Caki2 (cell line): ENCODE measurements around the gene BCL2L1. TPM values are rescaled to one million over a fixed set of nuclear protein-coding genes. Genes with fewer than 3 reads are reported as not detected.

ENCODE experiments used
- DNase-seq: peaks from one replicate; pipeline ENCODE4 v3.0.0-alpha.2; 2015; ENCODE audit warnings: low read depth
- in situ Hi-C: cut with HindIII; loops from 2 replicates; pipeline ENCODE4 v1.10.0; 2016; ENCODE audit warnings: low sequenced_read_pairs, low pct_unique_long_range_greater_than_20kb, mixed read lengths
- total RNA-seq: library from RNA; depleted of rRNA; stranded (reverse); fragments of >200 nt; shearing (Covaris generic); gene quantifications from 2 replicates; pipeline ENCODE4 v1.2.3, GENCODE V29; 2014; ENCODE audit warnings: low replicate concordance

The BCL2L1 gene
- total RNA-seq, 1 experiment from 2014 or later, result 256 TPM

DNA sequence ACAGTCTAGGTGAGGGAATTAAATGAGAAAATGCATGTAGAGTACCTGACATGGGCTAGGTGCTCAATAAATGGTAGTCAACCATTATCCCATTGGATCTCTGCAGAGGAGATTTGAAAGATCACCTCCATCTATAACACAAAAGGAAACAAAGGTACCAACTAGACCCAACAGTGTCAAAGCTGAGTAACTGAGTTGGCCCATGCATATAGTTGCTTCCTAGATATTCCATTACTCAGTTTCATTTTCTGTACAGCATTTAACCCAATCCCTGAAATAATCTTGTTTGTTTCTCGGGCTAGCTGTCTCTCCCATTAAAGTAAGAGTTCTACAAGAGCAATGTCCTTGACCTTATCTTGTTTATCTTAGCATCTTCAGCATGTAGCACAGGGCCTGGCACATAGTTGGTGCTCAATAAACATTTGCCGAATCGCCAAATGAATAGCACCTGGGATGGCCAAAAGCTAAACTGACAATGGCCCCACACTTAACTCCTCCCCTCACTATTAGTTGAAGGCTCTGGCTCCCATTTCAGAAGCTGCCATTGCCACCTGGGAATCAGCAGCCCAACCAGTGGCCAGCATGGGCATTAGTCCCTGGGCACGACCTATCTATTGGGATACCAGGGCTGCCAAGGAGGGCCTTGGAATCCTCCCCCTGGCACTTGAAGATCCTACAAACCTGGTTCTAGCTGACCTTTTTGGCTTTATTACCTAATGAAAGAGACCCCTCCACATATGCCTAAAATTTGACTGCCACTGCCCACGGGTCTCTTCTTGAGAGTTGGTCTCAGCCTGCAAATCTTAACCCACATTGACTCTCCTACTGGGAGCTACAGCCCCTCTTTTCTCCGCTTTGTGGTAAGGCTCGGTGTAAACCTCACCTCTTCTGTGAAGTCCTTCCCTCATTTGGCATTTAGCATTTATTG lies 22.6 kb downstream of the BCL2L1 start:
- no peak for DNase-seq
- in situ Hi-C loops, result no loop called here

DNA sequence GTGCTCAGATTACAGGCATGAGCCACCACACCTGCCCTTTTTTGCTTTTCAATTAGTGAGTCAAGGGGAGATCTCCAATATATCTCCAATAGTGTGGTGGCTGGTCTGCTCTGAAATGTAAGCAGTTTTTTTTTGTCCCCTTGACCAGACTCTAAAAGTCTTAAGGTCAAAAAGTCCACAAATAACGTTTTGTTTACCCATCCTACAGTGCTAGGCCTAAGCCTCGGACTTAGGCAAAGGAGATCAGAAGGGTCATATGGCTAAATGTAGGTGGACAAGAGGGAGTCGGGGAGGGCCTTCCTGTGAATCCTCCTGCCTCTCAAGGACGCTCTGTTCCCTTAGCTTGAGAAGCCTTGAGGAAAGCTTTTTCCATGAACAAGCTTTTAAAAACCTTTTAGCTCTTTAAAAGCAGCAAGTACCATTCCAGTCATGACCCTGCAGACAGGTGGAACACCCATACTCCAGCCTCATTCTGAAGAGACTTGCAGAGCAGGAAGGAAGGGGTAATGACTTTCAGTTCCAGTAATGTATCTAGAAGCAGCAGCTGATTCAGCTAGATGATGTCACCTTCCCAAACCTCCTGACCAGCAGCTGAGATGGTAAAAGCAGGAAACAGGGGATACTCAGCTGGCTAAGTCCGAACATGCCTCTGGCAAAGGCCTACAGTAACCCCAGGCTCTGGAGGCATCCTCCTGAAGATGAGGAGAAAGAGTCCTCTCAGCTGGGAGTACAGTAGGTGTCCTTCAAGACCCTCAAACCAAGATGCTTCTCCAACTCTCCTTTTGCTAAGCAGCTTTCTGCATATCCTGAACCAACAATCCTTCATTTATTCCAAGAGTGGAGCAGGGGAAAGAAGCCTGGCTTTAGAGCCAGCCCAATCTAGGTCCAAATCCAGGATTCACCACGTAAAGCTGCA lies 23.6 kb downstream of the BCL2L1 start:
- in situ Hi-C loops, result no loop called here
- DNase-seq, result peak; percentile 86

DNA sequence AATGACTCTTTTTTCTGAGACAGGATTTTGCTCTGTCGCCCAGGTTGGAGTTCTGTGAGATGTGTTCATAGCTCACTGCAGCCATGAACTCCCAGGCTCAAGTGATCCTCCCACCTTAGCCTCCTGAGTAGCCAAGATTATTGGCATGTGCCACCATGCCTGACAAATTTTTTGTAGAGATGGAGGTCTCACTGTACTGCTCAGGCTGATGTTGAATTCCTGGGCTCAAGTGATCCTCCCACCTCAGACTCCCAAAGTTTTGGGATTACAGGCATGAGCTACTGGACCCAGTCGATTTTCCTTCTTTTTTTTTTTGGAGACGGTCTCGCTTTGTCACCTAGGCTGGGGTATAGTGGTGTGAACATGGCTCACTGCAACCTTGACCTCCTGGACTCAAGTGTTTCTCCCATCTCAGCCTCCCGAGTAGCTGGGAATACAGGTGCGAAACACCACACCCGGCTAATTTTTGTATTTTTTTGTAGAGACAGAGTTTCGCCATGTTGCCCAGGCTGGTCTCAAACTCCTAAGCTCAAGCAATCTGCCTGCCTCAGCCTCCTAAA lies 24.3 kb downstream of the BCL2L1 start:
- DNase-seq, result no peak
- in situ Hi-C loops, result no loop called here

DNA sequence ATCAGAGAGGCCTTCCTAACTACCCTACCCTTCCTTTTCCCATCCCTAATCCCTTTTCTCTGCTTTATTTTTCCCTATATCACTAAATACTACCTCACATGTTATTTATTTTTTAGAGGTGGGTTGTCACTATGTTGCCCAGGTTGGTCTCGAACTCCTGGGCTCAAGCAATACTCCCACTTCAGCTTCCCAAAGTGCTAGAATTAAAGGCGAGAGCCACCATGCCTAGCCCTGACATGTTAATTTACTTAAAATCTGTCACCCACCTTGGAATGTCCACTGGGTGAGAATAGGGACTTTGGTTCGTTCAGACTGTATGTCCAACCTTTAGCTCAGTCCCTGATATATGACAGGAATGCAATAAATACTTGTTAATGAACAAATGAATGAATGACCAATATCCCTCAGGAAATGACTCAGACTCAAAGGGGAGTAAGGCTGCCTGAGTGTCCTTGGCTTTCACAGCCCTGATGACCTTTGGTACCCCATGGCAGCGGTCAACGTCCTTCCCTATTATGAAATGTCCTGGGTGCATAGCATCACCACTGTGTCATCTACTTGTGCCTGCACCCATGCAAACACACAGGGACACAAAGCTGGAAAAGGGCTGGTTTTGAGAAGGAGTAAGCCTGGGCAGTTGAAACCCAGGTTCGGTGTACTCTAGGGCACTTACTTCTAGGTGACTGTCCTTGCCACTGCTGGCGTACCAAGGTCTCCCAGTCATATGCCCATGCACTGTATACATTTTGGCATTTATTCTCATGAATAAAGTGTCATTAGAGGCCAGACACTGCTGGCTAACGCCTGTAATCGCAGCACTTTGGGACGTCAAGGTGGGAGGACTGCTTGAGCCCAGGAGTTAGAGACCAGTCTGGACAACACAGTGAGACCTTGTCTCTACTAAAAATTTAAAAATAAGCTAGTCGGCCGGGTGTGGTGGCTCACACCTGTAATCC lies 26.5 kb downstream of the BCL2L1 start:
- in situ Hi-C loops, result no loop called here
- peak; percentile 93 for DNase-seq

DNA sequence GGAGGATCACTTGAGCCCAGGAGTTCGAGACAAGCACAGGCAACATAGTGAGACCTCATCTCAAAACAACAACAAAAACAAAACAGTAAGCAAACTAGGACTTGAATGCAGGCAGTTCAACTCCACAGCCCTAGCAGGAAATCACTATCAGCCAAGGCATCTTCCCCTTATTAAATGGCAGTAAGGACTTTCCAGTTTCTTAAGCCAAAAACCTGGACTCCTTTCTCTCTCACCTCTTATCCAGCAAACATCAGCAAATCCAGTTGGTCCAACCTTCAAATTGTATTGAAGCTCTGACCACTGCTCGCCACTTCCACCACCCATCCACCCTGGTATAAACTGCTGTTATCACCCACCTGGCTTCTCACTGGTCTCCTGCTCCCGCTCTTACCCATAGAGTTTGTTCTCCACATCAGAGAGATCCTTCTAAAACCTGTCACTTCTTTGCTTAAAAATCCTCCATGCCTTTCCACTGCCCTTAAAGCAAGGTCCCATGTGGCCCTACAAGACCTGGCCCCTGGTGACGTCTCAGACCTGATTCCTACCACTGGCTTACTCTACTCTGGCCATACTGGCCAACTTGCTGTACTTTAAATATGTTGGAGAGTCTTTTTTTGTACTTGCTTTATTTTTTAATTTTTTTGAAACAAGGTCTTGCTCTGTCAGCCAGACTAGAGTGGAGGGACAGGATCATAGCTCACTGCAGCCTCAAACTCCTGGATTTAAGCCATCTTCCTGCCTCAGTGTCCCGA lies 27.6 kb downstream of the BCL2L1 start:
- in situ Hi-C loops, result no loop called here
- DNase-seq, result no peak

DNA sequence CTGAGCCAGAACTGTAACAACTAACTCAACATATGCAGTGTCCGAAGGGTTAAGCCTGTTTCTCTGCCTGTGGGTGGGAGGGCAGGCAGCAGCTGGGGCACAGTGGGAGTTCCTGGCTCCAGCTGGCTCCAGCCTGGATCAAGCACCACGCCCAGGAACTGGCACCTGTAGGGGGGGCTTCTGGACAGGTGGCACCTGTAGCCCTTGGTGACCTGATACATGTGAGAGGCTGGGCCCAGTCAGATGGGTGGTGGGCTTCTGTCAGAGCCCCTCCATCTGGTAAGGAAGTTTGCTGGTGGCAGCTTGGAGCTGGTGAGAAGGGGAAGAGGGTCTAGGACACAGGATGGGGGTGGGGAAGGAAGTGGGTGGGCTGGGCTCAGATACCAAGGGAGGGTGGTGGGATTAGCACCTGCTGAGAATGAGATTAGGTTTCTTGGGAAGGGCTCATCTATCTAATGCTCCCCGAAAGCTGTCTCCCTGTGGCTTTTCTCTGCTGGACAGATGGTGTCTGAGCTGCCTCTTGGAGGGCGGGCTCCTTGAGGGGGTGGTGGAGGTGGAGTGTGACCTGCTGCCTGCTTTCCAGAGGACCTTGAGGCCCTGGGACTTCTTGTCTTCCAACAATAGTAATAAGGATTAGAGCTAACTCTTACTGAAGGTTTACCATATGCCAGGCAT lies 28.5 kb downstream of the BCL2L1 start:
- no peak for DNase-seq
- in situ Hi-C loops, result no loop called here

DNA sequence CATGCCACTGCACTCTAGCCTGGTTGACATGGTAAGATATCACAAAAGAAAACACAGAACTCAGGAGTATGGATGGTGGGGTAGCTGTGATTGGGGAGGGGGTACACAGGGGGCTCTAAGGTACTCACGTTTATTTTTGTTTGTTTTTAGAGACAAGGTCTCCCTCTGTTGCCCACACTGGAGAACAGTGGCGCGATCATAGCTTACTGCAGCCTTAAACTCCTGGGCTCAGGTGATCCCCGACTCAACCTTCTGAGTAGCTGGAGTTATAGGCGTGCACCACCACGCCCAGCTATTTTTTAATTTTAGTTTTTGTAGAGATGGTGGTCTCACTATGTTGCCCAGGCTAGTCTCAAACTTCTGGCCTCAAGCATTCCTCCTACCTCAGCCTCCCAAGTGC lies 29.3 kb downstream of the BCL2L1 start:
- in situ Hi-C loops, result no loop called here
- no peak for DNase-seq

DNA sequence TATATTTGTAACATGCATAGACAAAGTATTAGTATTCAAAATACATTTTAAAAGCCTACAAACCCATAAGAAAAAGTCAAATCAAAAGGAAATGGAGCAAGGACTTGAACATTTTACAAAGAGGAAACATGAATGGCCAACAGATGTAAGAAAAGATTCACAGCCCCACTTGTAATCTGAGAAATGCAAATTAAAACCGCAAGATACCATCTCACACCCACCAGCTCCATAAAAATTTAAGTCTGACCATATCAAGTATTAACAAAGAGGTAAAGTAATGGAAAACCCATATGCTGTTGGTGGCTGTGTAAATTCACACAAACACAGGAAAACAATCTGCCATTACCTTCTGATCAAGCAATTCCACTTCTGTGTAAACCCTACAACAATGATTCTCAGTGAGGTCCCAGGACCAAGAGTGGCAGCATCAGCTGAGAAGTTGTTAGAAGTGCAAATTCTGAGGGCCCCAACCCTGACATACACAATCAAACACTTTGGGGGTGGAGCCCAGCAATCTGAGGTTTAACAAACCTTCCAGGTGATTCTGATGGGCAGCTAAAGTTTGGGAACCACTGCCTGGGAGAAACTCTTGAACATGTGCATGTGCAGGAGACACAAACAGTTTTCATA lies 30.9 kb downstream of the BCL2L1 start:
- DNase-seq, result no peak
- in situ Hi-C loops, result no loop called here

DNA sequence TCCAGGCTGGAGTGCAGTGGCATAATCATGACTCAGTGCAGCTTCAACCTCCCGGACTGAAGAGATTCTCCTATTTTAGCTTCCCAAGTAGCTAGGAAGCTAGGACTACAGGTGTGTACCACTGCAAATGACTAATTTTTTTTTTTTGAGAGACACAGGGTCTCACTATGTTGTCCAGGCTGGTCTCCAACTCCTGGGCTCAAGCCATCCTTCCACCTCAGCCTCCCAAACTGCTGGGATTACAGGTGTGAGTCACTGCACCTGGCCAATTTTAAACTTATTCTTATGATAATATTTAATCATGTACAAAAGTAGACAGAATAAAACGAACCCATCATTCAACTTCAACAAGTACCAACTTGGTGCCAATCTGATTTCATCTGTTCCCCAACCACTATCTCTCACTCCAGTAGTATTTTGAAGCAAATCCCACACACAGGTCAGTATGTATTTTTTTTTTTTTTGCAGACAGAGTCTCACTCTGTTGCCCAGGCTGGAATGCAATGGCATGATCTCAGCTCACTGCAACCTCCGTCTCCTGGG lies 32.5 kb downstream of the BCL2L1 start:
- in situ Hi-C loops, result no loop called here

DNA sequence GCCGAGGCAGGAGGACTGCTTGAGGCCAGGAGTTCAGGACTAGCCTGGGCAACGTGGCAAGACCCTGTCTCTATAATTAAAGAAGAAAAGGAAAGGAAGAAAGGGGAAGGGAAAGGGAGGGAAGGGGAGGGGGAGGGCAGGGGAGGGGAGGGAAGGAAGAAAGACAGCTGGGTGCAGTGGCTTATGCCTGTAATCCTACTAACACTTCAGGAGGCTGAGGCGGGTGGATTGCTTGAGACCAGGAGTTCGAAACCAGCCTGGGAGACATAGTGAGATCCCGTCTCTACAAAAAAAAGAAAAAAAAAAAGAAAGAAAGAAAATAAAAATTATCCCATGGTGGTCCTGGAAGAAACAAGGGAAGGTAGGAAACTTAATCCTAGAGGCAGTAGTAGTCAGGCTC lies 33.5 kb downstream of the BCL2L1 start:
- no peak for DNase-seq
- in situ Hi-C loops, result no loop called here

More for the DNA sequence above, 32.5 kb downstream of the BCL2L1 start:
- DNase-seq, result no peak

DNA sequence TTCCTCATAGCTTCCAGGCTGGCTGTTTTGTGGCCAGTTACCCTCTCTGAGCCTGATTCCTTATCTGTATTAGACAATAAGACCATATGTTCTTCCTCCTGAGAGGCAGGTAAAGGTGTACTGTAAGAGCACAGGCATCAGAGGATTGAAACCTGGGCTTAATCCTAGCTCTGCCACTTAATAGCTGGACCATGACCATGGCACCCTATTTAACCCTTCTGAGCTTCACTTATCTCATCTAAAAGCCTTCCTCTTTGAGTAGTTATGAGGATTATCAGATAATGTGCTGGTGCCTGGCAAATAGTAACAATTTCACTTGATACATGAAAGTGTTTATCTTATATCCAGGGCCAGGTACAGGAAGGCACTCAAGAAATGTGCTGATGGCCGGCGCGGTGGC lies 34.9 kb downstream of the BCL2L1 start:
- DNase-seq, result no peak
- in situ Hi-C loops, result no loop called here

DNA sequence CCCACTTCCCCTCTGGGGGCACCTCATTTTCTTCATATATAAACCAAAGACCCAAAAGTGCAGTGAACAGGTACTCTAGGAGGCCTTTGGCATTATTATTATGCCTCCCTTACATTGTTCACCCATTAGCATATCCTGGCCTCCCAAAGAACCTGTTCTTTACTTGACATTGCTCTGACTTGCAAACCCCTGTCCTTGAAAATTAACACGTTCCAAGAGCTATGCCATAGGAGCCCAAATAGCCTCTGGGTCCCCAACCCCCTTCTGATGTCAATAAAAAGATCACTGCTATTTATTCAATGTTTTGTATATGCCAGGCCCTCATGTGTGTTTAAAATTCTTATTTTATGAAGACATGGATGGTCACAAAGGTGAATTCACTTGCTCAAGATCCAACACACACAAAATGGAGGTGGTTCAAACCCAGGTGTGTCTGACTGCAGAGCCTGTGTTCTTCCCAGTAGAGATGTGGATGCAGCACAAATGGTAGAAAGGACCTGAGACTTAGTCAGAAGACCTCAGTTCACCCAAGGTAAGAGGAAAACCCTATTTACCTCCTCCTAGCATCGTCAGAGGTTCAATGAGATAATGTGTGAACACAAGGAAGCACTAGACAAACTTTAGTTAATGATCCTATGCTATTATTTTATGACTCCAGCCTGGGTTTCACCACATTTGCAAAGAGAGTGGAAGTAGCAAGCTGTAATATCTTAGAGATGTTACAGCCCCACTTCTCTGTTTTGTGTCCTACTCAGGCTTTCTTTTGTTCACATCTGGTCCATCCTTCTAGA lies 36.6 kb downstream of the BCL2L1 start:
- in situ Hi-C loops, result no loop called here
- DNase-seq, result no peak

DNA sequence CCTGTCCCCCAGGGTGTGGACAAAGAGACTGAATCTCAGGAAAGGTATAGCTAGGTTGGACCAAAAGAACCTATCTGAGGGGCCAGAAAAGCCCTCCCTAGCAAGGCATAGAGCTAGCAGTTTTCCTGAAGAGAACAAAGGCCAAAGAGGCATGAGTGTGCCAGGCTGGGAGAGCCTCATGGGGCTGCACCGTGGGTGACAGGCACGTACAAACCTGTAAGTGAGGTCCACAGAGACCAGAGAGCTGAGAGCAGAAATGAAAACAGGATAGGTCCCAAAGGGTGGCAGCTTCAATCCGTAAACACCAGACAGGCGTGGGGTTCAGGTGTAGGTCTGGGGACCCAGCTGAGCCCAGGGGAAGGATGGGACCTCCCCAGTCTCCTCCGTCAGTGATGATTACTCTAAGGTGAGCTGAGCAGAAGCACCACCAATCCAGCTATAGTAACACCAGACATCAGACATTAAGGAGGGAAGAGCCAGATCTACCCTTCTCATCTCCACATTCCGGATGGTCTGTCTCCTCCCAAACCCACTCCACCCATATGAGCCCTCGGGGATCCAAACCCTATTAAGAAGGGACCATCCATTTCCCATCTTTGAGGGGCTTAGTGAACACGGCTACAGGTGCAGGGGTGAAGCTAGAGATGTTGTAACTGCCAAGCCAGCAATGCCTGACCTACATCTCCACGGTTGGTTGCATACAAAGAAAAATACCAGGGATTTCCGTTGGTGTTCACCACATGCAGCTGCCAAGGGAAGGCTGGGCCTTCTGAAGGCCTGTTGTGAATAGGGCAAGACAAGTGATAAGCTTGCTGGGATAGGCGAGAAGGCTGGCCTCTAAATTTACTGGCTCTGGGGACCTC lies 38.3 kb downstream of the BCL2L1 start:
- peak; percentile 79 for DNase-seq
- in situ Hi-C loops, result no loop called here

DNA sequence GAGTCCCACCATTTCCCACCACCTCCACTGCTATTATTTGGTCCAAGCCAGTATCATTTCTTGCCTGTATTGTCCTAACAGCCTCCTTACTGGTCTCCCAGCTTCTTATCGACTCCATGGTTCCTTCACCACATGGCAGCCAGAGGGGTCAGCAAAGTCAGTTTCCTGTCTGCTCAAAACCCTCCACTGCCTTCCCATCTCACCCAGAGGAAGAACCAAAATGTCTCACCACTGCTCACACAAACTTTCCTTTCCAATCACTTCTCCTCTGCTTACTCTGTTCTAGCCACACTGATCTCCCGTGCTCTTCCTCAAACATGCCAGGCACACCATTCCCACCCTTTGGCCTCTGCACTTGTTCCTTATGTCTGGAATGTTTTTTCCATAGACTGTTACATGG lies 39.7 kb downstream of the BCL2L1 start:
- in situ Hi-C loops, result no loop called here
- no peak for DNase-seq
